ENCODE results near the gene FAM110A.

FAM110A gene

GRCh38 chr20:884983-885952 is 51.8 kb downstream of the FAM110A start:
- Histone ChIP-seq H2AFZ (ENCODE audit: low read depth) (no peak overlapping the region), H3K79me2 (ENCODE audit: insufficient read depth, low read depth) (no peaks in the 10 kb centered on the region), H3K27me3 (ENCODE audit: insufficient read depth, low read depth) (no peaks in the 10 kb centered on the region), H3K4me1 (ENCODE audit: low read depth, poor library complexity, severe bottlenecking) (no peaks in the 10 kb centered on the region), H3K9ac (no peak overlapping the region), H3K4me3 (IDR thresholded peaks at IDR 0.05; ENCODE audit: insufficient read depth, low read depth, low read length) (no peak overlapping the region), H3K4me2 (no peak overlapping the region), H3K36me3 (ENCODE audit: insufficient read depth) (no peaks in the 10 kb centered on the region), H4K20me1 (ENCODE audit: insufficient read depth) (no peaks in the 10 kb centered on the region), H3K27ac (no peak overlapping the region)
- TF ChIP-seq CTCF (conservative IDR thresholded peaks at IDR 0.05; ENCODE audit: low read depth, low read length): no peak

- H3K27me3 ChIP-seq (ENCODE audit: insufficient read depth, low read depth): no peaks in the 10 kb centered on the region
- no peaks in the 10 kb centered on the region for H3K79me2 ChIP-seq (ENCODE audit: insufficient read depth, low read depth)
- no peak overlapping the region for H2AFZ ChIP-seq (ENCODE audit: low read depth)
- no peak overlapping the region for H3K4me2 ChIP-seq
- H3K27ac ChIP-seq: no peak overlapping the region
- H3K4me1 ChIP-seq (ENCODE audit: low read depth, poor library complexity, severe bottlenecking): no peaks in the 10 kb centered on the region
- no peak overlapping the region for H3K9ac ChIP-seq
- TF ChIP-seq CTCF (conservative IDR thresholded peaks at IDR 0.05; ENCODE audit: low read depth, low read length): no peak
- no peaks in the 10 kb centered on the region for H3K36me3 ChIP-seq (ENCODE audit: insufficient read depth)
- H4K20me1 ChIP-seq (ENCODE audit: insufficient read depth): no peaks in the 10 kb centered on the region
- H3K4me3 ChIP-seq (IDR thresholded peaks at IDR 0.05; ENCODE audit: insufficient read depth, low read depth, low read length): no peak overlapping the region
These were observed 53.6 kb downstream of the FAM110A start for GRCh38 chr20:887137-887536.

- Histone ChIP-seq H3K36me3 (ENCODE audit: insufficient read depth) (no peaks in the 10 kb centered on the region), H3K4me2 (no peak overlapping the region)
- no peak for TF ChIP-seq CTCF (conservative IDR thresholded peaks at IDR 0.05; ENCODE audit: low read depth, low read length)
These were observed 54.5 kb downstream of the FAM110A start for GRCh38 chr20:888057-888456.

DNA sequence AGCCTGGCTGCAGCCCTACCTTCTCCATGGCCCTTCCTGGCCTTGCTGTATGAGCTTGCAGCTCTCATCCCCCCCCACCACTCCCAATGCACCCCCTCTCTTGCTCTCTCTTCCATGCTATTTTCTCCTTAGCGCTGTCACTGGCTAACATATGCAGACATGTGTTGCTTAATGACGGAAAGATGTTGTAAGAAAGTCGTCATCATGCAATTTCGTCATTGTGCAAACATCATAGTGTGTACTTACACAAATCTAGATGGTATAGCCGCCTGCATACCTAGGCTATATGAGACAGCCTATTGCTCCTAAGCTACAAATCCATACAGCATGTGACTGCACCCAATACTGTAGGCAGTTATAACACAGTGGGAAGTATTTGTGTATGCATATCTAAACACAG is 55.6 kb downstream of the FAM110A start:
- H3K27ac ChIP-seq: no peak overlapping the region
- H3K27me3 ChIP-seq (ENCODE audit: insufficient read depth, low read depth): no peaks in the 10 kb centered on the region
- no peaks in the 10 kb centered on the region for H3K36me3 ChIP-seq (ENCODE audit: insufficient read depth)
- H2AFZ ChIP-seq (ENCODE audit: low read depth): no peak overlapping the region
- no peak overlapping the region for H3K4me3 ChIP-seq (IDR thresholded peaks at IDR 0.05; ENCODE audit: insufficient read depth, low read depth, low read length)
- H3K4me1 ChIP-seq (ENCODE audit: low read depth, poor library complexity, severe bottlenecking): no peaks in the 10 kb centered on the region
- H3K9ac ChIP-seq: no peak overlapping the region
- H3K79me2 ChIP-seq (ENCODE audit: insufficient read depth, low read depth): no peaks in the 10 kb centered on the region
- H3K4me2 ChIP-seq: no peak overlapping the region
- TF ChIP-seq CTCF (conservative IDR thresholded peaks at IDR 0.05; ENCODE audit: low read depth, low read length): no peak
- no peaks in the 10 kb centered on the region for H4K20me1 ChIP-seq (ENCODE audit: insufficient read depth)

More at GRCh38 chr20:888057-888456, 54.5 kb downstream of the FAM110A start:
- Histone ChIP-seq H2AFZ (ENCODE audit: low read depth) (no peak overlapping the region), H3K27me3 (ENCODE audit: insufficient read depth, low read depth) (no peaks in the 10 kb centered on the region), H3K9ac (no peak overlapping the region), H3K4me1 (ENCODE audit: low read depth, poor library complexity, severe bottlenecking) (no peaks in the 10 kb centered on the region), H4K20me1 (ENCODE audit: insufficient read depth) (no peaks in the 10 kb centered on the region), H3K4me3 (IDR thresholded peaks at IDR 0.05; ENCODE audit: insufficient read depth, low read depth, low read length) (no peak overlapping the region), H3K27ac (no peak overlapping the region), H3K79me2 (ENCODE audit: insufficient read depth, low read depth) (no peaks in the 10 kb centered on the region)
